ENCODE data around the gene DIRAS1. TPM values are rescaled to one million over a fixed set of nuclear protein-coding genes. Genes with fewer than 3 reads are reported as not detected.

DIRAS1 gene
- total and polyA plus RNA-seq, 2 of the 4 experiments (the other 2 are of a cell fraction): 1.4 to 10.3 TPM

DNA sequence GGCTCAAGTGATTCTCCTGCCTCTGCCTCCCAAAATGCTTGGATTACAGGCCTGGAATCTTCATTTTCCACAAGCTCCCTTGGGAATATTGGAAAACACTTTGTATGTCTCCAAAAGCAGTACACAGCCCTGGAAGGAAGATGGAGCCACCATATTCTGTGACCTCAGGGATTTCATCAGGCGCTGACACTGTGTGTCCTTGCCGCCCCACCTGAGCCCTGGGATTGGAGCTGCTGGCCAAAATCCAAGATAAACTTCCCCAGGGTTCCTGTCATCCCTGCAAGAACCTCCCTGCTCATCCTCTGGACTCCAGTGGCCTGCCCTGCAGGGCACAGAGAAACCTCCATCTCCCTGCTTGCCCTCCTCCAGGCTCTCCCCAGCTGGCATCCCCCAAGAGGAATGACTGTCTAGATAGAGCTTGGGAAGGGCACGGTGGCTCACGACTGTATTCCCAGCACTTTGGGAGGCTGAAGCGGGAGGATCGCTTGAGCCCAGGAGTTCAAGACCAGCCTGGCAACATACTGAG is 17.4 kb downstream of the DIRAS1 start:
- no peaks in the 10 kb centered on the region for H3K36me3 ChIP-seq (ENCODE audit: control insufficient read depth, insufficient read depth, low read length)
- dilution Hi-C loops (cut with HindIII; ENCODE audit: low sequenced_read_pairs, unreplicated experiment): no loop called here
- no peak overlapping the region for H2BK120ac ChIP-seq (ENCODE audit: low read depth, low read length)
- POLR2A ChIA-PET (ENCODE audit: unreplicated experiment): no interaction called here
- H2AK9ac ChIP-seq (replicated peaks; ENCODE audit: low read depth, low read length, poor library complexity): no peak overlapping the region
- no peak overlapping the region for H3K9ac ChIP-seq (ENCODE audit: low read depth, low read length)
- no peak overlapping the region for H4K8ac ChIP-seq (ENCODE audit: low read depth in 2 of 2, low read length in 2 of 2)
- no peak for DNase-seq
- H3K79me1 ChIP-seq (ENCODE audit: low read depth in 1 of 2, low read length in 2 of 2): no peaks in the 10 kb centered on the region
- H3K27ac ChIP-seq (ENCODE audit: insufficient read depth, low read length): no peak overlapping the region
- no peak overlapping the region for H3K23ac ChIP-seq (ENCODE audit: low read depth, low read length)
- H4K20me1 ChIP-seq (ENCODE audit: insufficient read depth, low read length): no peaks in the 10 kb centered on the region; the same call in 1 of the 2 replicates
- no peak overlapping the region for H2AFZ ChIP-seq (replicated peaks; ENCODE audit: low read length, poor library complexity)
- no peak overlapping the region for H2BK15ac ChIP-seq (ENCODE audit: low read depth, low read length)
- in situ Hi-C loops (cut with MboI; ENCODE audit: low sequenced_read_pairs): no loop called here
- no TSS peak for BruUV-seq (replicated peaks)
- H3K4me1 ChIP-seq (ENCODE audit: control insufficient read depth, insufficient read depth, low read length): no peaks in the 10 kb centered on the region
- no peak overlapping the region for H3K4me3 ChIP-seq (ENCODE audit: insufficient read depth, low read depth, low read length)
- no peak overlapping the region for H2BK5ac ChIP-seq (ENCODE audit: low read depth, low read length, poor library complexity, severe bottlenecking)
- intact Hi-C loops (cut with micrococcal nuclease): no loop called here
- no peak overlapping the region for H3K4ac ChIP-seq (ENCODE audit: low read depth, low read length)
- H2BK20ac ChIP-seq (ENCODE audit: low read depth, low read length): no peak overlapping the region
- ATAC-seq (ENCODE audit: low read depth): no peak
- H4K91ac ChIP-seq (ENCODE audit: insufficient read depth, low read depth, low read length): no peak overlapping the region
- no peak overlapping the region for H3K14ac ChIP-seq (replicated peaks; ENCODE audit: low read depth, low read length)
- TF ChIP-seq NFE2L2 (IDR thresholded peaks at IDR 0.05; ENCODE audit: low read depth, low read length): no peak
- no peak for TF ChIP-seq RFX5 (IDR thresholded peaks at IDR 0.05; ENCODE audit: low read depth, low read length)
- TF ChIP-seq, protein P1, sequence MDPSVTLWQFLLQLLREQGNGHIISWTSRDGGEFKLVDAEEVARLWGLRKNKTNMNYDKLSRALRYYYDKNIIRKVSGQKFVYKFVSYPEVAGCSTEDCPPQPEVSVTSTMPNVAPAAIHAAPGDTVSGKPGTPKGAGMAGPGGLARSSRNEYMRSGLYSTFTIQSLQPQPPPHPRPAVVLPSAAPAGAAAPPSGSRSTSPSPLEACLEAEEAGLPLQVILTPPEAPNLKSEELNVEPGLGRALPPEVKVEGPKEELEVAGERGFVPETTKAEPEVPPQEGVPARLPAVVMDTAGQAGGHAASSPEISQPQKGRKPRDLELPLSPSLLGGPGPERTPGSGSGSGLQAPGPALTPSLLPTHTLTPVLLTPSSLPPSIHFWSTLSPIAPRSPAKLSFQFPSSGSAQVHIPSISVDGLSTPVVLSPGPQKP (IDR thresholded peaks at IDR 0.05; ENCODE audit: borderline replicate concordance, low read depth, low read length): no peak
- TF ChIP-seq, protein P2, sequence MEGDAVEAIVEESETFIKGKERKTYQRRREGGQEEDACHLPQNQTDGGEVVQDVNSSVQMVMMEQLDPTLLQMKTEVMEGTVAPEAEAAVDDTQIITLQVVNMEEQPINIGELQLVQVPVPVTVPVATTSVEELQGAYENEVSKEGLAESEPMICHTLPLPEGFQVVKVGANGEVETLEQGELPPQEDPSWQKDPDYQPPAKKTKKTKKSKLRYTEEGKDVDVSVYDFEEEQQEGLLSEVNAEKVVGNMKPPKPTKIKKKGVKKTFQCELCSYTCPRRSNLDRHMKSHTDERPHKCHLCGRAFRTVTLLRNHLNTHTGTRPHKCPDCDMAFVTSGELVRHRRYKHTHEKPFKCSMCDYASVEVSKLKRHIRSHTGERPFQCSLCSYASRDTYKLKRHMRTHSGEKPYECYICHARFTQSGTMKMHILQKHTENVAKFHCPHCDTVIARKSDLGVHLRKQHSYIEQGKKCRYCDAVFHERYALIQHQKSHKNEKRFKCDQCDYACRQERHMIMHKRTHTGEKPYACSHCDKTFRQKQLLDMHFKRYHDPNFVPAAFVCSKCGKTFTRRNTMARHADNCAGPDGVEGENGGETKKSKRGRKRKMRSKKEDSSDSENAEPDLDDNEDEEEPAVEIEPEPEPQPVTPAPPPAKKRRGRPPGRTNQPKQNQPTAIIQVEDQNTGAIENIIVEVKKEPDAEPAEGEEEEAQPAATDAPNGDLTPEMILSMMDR (conservative IDR thresholded peaks at IDR 0.05; ENCODE audit: low read depth, low read length): no peak
- TF ChIP-seq CEBPB (IDR thresholded peaks at IDR 0.05; ENCODE audit: low read depth, low read length): no peak
- no peak for TF ChIP-seq BHLHE40 (IDR thresholded peaks at IDR 0.05; ENCODE audit: low read depth, low read length)
- no peak for TF ChIP-seq POLR2A (IDR thresholded peaks at IDR 0.05; ENCODE audit: low read depth, low read length)
- no peak for TF ChIP-seq FOS (IDR thresholded peaks at IDR 0.05; ENCODE audit: low read depth, low read length)
- TF ChIP-seq RAD21 (IDR thresholded peaks at IDR 0.05; ENCODE audit: low read length): no peak
- no peak for TF ChIP-seq MAFK (IDR thresholded peaks at IDR 0.05; ENCODE audit: low read depth, low read length)
- TF ChIP-seq, protein P3, sequence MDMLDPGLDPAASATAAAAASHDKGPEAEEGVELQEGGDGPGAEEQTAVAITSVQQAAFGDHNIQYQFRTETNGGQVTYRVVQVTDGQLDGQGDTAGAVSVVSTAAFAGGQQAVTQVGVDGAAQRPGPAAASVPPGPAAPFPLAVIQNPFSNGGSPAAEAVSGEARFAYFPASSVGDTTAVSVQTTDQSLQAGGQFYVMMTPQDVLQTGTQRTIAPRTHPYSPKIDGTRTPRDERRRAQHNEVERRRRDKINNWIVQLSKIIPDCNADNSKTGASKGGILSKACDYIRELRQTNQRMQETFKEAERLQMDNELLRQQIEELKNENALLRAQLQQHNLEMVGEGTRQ (IDR thresholded peaks at IDR 0.05; ENCODE audit: low read depth, low read length): no peak
- TF ChIP-seq SMC3 (IDR thresholded peaks at IDR 0.05; ENCODE audit: low read depth, low read length): no peak
- no peak for TF ChIP-seq MAZ (IDR thresholded peaks at IDR 0.05; ENCODE audit: borderline replicate concordance, low read depth, low read length)
- TF ChIP-seq CHD1 (IDR thresholded peaks at IDR 0.05; ENCODE audit: low read depth, low read length): no peak
- no peak overlapping the region for H3K18ac ChIP-seq (ENCODE audit: low read depth, low read length)
- H3K4me2 ChIP-seq (ENCODE audit: low read depth, low read length): no peak overlapping the region
- no peak overlapping the region for H2AK5ac ChIP-seq (ENCODE audit: low read depth, low read length)
- H3K9me3 ChIP-seq (ENCODE audit: control insufficient read depth, insufficient read depth, low read length): no peaks in the 10 kb centered on the region
- WGBS, 2 experiments (ENCODE audit: extremely low coverage in 2 of 2, insufficient read length in 1 of 2): 86% methylated on average over 2 of the region's 6 CpGs; no CpG with 5 or more reads in 1 of the 2 experiments
- no peak overlapping the region for H4K5ac ChIP-seq (ENCODE audit: low read depth, low read length)
- H3K27me3 ChIP-seq (ENCODE audit: control insufficient read depth, insufficient read depth, low read length): peaks cover 37% of the 10 kb centered on the region
- no peaks in the 10 kb centered on the region for H3K9me1 ChIP-seq (ENCODE audit: insufficient read depth, low read length)
- no peak overlapping the region for H3K56ac ChIP-seq (ENCODE audit: extremely low read depth, insufficient read depth, low read length)
- CTCF ChIA-PET: interaction anchor here (0.6 kb wide), 1 partner anchor 27 kb away, joined by 3 read pairs; no protein-coding TSS in a partner anchor
